Activated CD8-positive, alpha-beta memory T cell treated with anti-CD3 and anti-CD28 coated beads, Interleukin-2, amount 50 U/mL, for 24 hours (primary cell): ENCODE data around the gene ARMC5.
"Not testable (repeated sequence)": the region's sequence is repeated elsewhere in the genome, so short reads cannot be mapped to it uniquely, and the experiment has no call there.

Source experiments
- DNase-seq: peaks from one replicate; pipeline ENCODE4 v3.0.0-alpha.2; 2020; ENCODE audit errors: extremely low read depth

Gene ARMC5

GRCh38 chr16:31458844-31459686, at the start of gene ARMC5:
Gene ARMC5, plus strand, starts transcription at chr16:31459501. Its CDS starts 24 bp downstream, at chr16:31459525.
- DNase-seq = peak; percentile 93

GRCh38 chr16:31410082-31410481, 49.2 kb upstream of the ARMC5 start:
- no peak for DNase-seq

GRCh38 chr16:31411024-31411844, 48.1 kb upstream of the ARMC5 start:
- DNase-seq = no peak

GRCh38 chr16:31412750-31413149, 46.6 kb upstream of the ARMC5 start:
- DNase-seq = no peak

- DNase-seq = no peak
Observed at GRCh38 chr16:31413381-31413780, 45.9 kb upstream of the ARMC5 start.

GRCh38 chr16:31413943-31414342, 45.4 kb upstream of the ARMC5 start:
- DNase-seq = no peak

- DNase-seq = no peak
Observed at GRCh38 chr16:31414706-31415105, 44.6 kb upstream of the ARMC5 start.

- DNase-seq = no peak
Observed at GRCh38 chr16:31416371-31416770, 42.9 kb upstream of the ARMC5 start.

GRCh38 chr16:31417036-31417435, 42.3 kb upstream of the ARMC5 start:
- not testable (repeated sequence) for DNase-seq

- DNase-seq = no peak
Observed at GRCh38 chr16:31417916-31418315, 41.4 kb upstream of the ARMC5 start.

GRCh38 chr16:31420037-31420436, 39.3 kb upstream of the ARMC5 start:
- DNase-seq = no peak

- DNase-seq = peak; percentile 39
Observed at GRCh38 chr16:31421587-31421986, 37.7 kb upstream of the ARMC5 start.

- no peak for DNase-seq
Observed at GRCh38 chr16:31423241-31423640, 36.1 kb upstream of the ARMC5 start.

GRCh38 chr16:31423801-31424200, 35.5 kb upstream of the ARMC5 start:
- DNase-seq = no peak

- peak; percentile 19 for DNase-seq
Observed at GRCh38 chr16:31427441-31428278, 31.6 kb upstream of the ARMC5 start.

- DNase-seq = no peak
Observed at GRCh38 chr16:31428279-31428597, 31.1 kb upstream of the ARMC5 start, which contains the start of gene COX6A2. Gene COX6A2, minus strand, starts transcription at chr16:31428360. Its CDS starts 35 bp downstream, at chr16:31428325.

GRCh38 chr16:31428638-31429247, 30.6 kb upstream of the ARMC5 start:
- DNase-seq = no peak

- no peak for DNase-seq
Observed at GRCh38 chr16:31429314-31429713, 30.0 kb upstream of the ARMC5 start.

- DNase-seq = no peak
Observed at GRCh38 chr16:31429796-31430195, 29.5 kb upstream of the ARMC5 start.

- DNase-seq = no peak
Observed at GRCh38 chr16:31430380-31431052, 28.8 kb upstream of the ARMC5 start.
